ENCODE measurements around the gene RTL5.
A peak's percentile ranks its signal among the peaks of the same experiment; 100 is the strongest.
"Not testable (repeated sequence)": the region's sequence is repeated elsewhere in the genome, so short reads cannot be mapped to it uniquely, and the experiment has no call there.

Gene RTL5

GRCh38 chrX:72131317-72132294 is at the start of gene RTL5:
RTL5 (minus strand) TSS chrX:72131915.
- DNase-seq = peak; percentile 83

DNA sequence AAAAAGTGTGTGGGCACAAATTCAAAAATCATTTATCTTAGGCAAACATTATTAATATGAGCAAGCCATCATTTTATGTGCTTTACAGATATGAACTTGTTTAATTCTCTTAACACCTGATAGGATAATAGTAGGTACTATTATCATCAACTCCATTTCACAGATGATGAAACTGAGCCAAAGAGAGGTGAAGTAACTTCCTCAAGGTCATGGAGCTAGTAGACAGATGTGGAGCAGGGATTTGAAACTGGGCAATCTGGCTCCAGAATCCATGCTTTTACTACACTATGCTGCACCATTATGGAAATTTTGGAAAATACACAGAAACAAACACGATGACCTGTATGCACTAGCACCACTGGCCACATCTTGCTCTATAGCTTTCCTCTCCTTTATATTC is 48.8 kb upstream of the RTL5 start:
- DNase-seq = no peak

GRCh38 chrX:72176981-72177380 is 45.3 kb upstream of the RTL5 start:
- DNase-seq = no peak

DNA sequence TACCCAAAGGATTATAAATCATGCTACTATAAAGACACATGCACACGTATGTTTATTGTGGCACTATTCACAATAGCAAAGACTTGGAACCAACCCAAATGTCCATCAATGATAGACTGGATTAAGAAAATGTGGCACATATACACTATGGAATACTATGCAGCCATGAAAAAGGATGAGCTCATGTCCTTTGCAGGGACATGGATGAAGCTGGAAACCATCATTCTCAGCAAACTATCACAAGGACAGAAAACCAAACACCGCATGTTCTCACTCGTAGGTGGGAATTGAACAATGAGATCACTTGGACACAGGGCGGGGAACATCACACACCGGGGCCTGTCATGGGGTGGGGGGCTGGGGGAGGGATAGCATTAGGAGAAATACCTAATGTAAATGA is 44.6 kb upstream of the RTL5 start:
- DNase-seq = not testable (repeated sequence)

GRCh38 chrX:72169008-72169728 is 37.5 kb upstream of the RTL5 start:
- DNase-seq = no peak

DNA sequence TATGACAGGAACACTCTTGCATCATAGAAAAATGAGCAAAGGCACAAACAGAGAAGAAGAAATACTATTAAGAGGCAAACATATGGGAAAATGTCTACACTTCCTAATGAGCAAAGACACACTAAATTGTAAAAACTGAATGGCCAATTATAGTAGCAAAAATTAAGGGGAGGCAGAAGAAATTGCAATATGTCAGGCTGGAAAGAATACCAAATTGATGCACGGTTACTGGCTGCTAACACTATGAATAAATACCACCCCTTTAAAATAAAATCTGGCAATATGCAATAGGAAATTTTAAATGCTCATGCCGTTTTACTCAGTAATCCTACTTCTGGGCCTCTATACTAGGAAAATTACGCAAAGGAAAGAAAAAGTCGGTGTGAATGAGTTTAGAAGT is 33.8 kb upstream of the RTL5 start:
- no peak for DNase-seq

- no peak for DNase-seq
Measured at GRCh38 chrX:72159769-72160168, 28.1 kb upstream of the RTL5 start.

DNA sequence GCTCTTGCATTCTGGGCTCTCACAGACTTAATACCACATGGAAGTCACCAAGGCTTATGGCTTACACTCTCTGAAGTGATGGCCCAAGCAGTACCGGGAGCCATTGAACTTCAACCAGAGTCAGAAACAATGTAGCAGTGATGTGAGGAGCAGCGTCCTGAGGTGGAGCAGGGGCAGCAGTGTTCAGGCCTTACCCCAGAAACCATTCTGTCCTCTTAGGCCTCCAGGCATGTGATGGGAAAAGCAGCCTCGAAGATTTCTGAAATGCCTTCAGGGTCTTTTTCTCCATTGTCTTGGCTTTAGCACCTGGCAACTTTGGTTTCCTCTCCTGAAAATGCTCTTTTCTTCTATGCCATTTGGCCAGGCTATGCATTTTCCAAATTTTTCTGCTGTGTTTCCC is 27.1 kb upstream of the RTL5 start:
- DNase-seq = no peak

GRCh38 chrX:72146527-72146926 is 14.8 kb upstream of the RTL5 start:
- DNase-seq = no peak

DNA sequence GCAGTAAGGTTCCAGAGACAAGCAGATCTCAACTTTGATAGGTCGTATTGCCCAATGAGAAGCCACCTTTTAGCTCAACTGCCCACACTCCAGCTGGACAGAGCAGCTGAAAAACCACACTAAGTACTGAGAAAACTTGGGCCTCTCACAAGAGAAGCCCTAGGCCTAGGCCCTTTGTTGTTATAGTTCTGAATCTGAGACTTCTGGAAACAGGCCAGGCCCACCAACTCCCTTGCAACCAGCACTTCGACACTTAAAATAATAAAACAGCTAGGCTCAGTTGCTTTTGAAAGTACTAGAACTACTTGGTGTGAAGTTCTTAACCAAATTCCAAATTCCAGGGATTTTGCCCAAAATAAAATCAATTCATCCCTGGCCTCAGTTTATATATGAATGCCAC is 13.5 kb upstream of the RTL5 start:
- no peak for DNase-seq

DNA sequence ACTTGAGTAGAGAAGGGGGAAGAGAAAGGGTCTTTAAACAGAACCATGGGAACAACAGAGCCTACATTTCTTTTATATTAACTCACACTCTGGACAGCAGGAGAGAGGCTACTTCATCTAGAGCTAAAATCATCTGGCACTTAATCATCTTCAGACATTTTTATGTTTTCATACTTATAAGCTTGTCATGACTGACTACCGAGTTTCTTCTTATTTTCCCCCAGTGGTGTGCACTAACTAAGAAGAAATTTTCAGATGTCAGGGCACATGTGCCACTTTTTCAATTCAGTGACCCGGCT is 11.8 kb upstream of the RTL5 start:
- DNase-seq = no peak

- DNase-seq = no peak
Measured at GRCh38 chrX:72142794-72143608, 11.3 kb upstream of the RTL5 start.

GRCh38 chrX:72142094-72142793 is 10.5 kb upstream of the RTL5 start:
- DNase-seq = peak; percentile 85

DNA sequence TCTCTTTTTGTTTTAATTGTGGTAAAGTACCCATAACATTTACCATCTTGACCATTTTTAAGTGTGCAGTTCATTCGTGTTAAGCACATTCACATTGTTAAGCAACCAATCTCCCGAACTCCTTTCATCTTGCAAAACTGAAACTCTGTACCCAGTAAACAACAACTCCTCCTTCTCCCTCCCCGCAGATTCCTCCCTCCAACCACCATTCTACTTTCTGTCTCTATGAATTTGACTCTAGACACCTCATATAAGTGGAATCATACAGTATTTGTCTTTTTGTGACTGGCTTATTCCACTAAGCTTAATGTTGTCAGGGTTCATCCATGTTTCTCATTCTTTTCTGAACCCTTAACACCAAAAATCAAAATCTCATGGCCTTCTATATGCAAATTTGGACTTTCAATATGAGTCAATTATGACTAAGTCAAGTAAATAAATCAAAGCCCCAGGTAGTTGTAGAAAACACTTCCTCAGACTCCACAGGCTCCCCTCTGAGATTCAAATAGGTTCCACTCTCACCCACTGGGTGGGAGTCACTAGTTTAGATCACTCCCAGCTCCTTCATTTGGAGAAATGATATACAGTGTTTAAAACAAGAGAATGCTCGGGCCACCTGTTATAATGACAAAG is 9.8 kb upstream of the RTL5 start:
- no peak for DNase-seq

GRCh38 chrX:72139538-72139937 is 7.8 kb upstream of the RTL5 start:
- DNase-seq = no peak

DNA sequence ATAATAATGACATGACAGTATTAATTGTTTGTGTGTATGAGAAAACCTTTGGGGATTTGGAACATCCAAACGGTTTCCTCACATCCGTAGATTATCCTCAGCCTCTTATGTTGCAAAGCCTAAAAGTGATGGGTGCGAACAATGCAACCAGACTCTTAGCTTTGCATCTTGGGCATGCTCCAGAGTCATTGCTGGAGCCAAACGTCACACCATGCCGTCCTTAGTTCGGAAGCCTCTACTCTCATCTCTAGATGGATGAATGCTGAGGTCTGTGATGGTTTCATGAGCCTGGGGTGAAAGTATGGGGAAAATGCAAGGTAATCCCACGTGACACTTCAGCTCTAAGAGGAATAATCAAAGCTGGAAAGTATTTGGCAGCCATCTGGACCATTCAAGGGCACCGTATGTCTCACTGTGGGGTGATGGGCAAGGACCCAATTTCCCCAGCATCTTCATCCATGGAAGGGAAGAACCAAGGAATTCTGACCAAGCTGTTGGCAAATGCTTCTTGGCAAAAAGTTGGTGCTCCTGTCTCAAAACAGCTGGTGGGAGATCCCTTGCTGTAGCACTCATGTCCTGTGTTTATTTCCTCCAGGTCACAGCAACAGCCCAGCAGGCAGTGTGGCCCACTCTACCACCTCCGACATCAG is 6.3 kb upstream of the RTL5 start:
- no peak for DNase-seq

GRCh38 chrX:72133851-72134546 is 2.3 kb upstream of the RTL5 start:
- DNase-seq = no peak

GRCh38 chrX:72132456-72132855 is 741 bp upstream of the RTL5 start:
- DNase-seq = no peak

- DNase-seq = no peak
Measured at GRCh38 chrX:72130762-72131250, 909 bp downstream of the RTL5 start.

GRCh38 chrX:72130156-72130761 is 1.5 kb downstream of the RTL5 start:
- no peak for DNase-seq

GRCh38 chrX:72129661-72130060 is 2.1 kb downstream of the RTL5 start:
- DNase-seq = no peak
